HG02840 (cell line): ENCODE results near the gene LEFTY1.
A peak's percentile ranks its signal among the peaks of the same experiment; 100 is the strongest.
"Not testable (repeated sequence)": the region's sequence is repeated elsewhere in the genome, so short reads cannot be mapped to it uniquely, and the experiment has no call there.

Experiments
- ATAC-seq: cut with Tn5 transposase; IDR thresholded peaks from one replicate; pipeline ENCODE4 v1.9.1; 2021; ENCODE audit warnings: mild to moderate bottlenecking, moderate library complexity, moderate number of reproducible peaks; ENCODE audit not compliant: unreplicated experiment, low FRiP score

Gene LEFTY1

DNA sequence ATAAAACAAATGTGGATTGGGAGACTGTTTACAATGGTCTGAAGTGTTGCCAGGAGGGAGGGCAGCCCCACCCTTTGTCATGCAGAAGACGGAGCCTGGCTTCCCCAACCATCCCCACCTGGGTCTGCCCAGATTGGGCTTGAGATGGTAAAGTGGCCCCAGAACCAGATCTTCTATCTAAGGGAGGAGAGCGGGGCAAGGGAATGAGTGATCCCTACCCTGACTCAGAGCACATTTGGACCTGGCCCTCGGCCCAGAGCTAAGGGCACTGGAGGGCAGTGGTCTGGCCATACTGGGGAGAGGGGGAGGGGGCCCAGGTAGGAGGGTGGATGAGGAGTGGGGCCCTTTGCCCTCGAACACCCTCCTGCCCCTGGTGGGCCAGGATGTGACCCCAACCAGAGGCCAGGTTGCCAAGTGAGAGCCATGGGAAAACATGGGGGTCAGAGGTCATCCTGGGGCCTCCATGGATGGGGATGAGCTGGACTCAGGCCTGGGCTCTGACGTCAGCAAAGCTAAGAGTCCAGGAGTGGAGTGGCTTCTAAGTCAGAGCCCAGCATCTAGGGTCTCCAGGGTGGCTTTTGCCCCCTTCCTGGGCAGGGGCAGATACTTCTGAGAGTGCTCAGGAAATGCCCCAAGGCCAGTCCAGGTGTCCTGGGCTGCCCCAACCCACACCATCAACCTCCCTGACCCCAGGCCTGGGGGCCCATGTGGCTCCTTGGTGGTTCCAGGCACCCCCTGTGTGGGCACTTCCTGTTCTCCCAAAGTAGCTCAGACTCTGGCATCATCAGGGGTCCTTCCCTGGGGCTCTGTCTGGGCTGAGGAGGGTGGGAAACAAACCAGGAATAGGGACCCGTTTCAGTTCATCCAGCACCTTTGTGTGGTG is 1.6 kb upstream of the LEFTY1 start:
- ATAC-seq = no peak

GRCh38 chr1:225889743-225890142 is 797 bp upstream of the LEFTY1 start:
- no peak for ATAC-seq

- no peak for ATAC-seq
Observed at GRCh38 chr1:225888289-225888897, 553 bp downstream of the LEFTY1 start.

DNA sequence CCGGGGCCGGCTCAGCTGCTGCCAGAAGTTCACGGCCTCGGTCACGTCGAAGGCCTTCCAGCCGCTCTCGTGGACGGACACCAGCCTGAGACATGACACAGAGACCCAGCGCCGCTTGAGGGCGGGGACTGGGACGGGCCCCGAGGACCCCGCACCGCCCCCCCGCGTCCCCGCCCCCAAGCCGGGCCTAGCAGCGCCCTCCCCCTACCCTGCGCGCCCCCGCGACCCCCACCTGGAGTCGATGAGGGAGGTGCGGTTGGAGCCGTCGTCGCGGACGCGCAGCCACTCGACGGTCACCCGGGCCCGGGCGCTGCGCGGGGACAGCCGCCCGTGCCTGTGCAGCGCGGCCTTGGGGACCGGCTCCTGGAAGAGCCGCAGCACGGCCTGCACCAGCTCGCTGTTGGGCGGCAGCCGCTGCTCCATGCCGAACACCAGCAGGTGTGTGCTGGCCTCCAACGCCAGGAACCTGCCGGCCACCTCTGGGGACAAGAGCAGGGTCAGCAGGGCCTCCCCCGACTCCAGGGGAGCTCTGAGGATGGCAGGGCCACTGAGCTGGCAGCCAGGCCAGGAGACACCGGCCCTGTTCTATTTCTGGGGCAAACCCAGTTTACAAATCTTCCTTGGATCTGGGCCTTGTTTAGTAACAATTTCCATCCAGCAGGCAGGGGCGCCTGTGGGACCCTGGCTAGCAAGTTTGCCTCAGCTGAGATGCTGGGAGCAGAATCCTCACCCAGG is 1.2 kb downstream of the LEFTY1 start:
- ATAC-seq = not testable (repeated sequence)

GRCh38 chr1:225887030-225887314 is 2.0 kb downstream of the LEFTY1 start:
- ATAC-seq = no peak

- ATAC-seq = no peak
Observed at GRCh38 chr1:225886159-225887029, 2.6 kb downstream of the LEFTY1 start.

DNA sequence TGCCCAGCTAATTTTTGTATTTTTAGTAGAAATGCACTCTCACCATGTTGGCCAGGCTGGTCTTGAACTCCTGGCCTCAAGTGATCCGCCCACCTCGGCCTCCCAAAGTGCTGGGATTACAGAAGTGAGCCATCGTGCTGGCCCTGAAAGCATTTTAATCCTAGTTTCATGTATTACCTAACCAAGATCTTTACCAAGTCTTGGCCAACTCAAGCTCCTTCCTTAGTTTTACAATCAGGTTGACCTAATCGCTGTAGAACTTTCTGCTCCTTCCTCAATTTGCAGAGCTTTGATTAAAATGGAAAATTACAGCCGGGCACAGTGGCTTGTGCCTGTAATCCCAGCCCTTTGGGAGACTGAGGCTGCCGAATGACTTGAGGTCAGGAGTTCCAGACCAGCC is 3.6 kb downstream of the LEFTY1 start:
- ATAC-seq = no peak

DNA sequence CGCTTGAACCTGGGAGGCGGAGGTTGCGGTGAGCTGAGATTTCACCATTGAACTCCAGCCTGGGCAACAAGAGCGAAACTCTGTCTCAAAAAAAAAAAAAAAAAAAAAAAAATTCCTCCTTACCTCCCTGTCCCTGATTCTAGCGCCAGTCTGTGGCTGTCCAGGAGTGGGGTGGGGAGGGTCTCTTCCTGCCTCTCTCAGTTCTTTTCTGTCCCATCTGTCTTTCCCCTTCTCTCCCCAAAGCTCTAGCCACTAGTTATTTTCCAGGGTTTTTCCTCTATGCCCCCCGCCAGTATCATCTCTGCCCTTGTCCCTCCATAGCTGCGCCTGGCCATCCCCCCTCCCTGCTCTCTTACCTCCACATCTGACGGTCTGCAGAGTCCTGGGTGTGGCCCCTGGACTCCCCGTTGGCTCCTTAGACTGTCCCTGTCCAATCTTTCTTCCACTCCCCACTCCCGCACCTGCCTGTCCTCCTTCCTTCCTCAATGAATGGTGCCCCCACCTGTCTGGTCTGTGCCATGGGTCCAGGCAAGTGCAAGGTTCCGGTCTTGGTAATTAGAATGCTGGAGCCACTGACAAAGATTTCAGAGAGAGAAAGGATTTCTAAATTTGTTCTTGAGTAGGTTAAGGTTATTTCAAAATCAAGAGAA is 5.2 kb downstream of the LEFTY1 start:
- ATAC-seq = no peak

- ATAC-seq = peak; percentile 32
Observed at GRCh38 chr1:225882694-225883615, 6.0 kb downstream of the LEFTY1 start.

DNA sequence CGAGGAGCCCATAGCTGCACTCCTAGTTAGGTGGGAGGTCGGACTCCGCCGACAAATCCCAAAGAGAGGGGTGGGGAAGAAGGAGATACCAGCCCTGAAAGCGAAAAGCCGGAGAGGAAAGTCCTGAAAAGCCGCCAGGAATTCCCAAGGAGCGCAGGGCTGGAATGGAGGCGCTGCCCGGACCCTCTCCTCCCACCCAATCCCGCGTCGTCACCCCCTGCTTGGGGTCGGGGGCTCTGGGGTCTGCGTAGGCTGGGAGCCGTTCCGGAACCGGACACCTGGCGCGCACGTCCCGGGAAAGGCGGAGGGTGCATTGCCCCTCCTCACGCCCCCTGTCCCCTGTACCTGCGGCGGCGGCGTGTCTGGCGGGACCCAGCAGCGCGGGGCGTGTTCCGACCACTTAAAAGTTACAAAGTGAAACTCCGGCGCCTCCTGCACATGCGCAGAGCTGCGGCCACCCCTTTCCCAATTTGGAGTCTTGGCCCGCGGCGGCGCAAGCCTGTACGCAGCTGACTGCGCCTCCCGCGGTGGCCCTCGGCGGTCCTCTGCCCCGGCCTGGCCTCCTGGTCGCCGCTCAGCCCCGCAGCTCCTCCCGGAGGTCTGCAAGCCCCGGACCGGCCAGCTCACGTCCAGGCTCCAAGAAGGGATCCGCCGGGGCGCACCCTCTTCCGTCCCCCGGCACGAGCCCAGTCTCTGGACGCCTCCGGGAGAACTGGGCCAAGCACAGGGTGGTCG is 6.8 kb downstream of the LEFTY1 start, which contains the start of gene TMEM63A:
Gene TMEM63A, minus strand, starts transcription at position 422 of the 735 bp plus-strand sequence. CDS start 4,800 bp downstream, outside the sequence.
- peak; percentile 75 for ATAC-seq

- peak; percentile 16 for ATAC-seq
Observed at GRCh38 chr1:225881081-225881958, 7.6 kb downstream of the LEFTY1 start.

DNA sequence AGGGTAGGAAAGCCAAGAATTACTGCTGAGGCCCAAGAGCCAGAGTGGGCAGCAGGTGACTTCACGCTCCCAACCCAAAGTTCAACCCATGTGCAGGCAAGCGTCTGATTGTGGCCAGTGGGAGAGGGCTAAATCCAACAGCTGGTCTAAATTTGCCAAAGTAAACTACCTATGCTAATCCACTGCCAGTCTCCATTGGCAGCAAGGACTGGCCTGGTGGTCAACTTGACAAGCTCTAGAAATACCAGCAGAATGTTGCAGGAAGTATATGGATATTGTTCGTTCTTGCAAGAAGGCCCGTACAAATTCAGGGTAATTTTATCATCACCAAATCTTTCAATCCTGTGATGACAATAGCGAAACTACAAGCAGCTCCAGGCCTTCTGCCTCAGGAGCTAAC is 8.3 kb downstream of the LEFTY1 start:
- ATAC-seq = no peak

- ATAC-seq = no peak
Observed at GRCh38 chr1:225880222-225880588, 8.7 kb downstream of the LEFTY1 start.

- no peak for ATAC-seq
Observed at GRCh38 chr1:225879521-225880221, 9.3 kb downstream of the LEFTY1 start.

GRCh38 chr1:225878282-225878681 is 10.7 kb downstream of the LEFTY1 start:
- ATAC-seq = no peak

DNA sequence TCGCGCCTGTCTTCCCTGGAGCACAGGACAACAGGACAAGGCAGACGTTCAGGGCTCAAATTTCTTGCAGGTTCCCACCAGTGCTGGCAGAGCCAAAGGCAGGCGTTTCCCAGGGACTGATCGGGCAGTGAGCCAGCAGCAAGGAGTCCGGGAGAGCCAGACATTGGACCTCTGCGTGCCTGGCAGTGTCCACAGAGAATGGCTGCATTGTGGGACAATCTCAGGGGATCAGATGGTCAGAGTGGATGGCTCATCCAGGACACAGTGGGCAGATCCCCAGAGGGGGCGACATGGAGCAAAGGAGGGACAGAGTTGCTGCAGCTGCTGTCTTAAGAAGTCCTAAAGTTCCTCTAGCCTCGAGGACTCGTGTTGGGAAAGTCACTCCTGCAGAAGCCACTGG is 11.4 kb downstream of the LEFTY1 start:
- ATAC-seq = no peak
